GM19023 (cell line): ENCODE results near the gene LGALS9.

Experiments
- ATAC-seq: cut with Tn5 transposase; IDR thresholded peaks from one replicate; pipeline ENCODE4 v1.9.1; 2021; ENCODE audit warnings: mild to moderate bottlenecking, moderate library complexity; ENCODE audit not compliant: unreplicated experiment

LGALS9 gene

GRCh38 chr17:27602721-27603420 is 28.1 kb upstream of the LGALS9 start:
- no peak for ATAC-seq

GRCh38 chr17:27603421-27603770 is 27.6 kb upstream of the LGALS9 start:
- no peak for ATAC-seq

- no peak for ATAC-seq
Measured at GRCh38 chr17:27603880-27604794, 26.9 kb upstream of the LGALS9 start.

- ATAC-seq, result no peak
Measured at GRCh38 chr17:27605409-27605808, 25.6 kb upstream of the LGALS9 start.

GRCh38 chr17:27607521-27608091 is 23.4 kb upstream of the LGALS9 start:
- ATAC-seq, result no peak

- no peak for ATAC-seq
Measured at GRCh38 chr17:27608328-27609230, 22.4 kb upstream of the LGALS9 start.

GRCh38 chr17:27609611-27610303 is 21.2 kb upstream of the LGALS9 start:
- ATAC-seq, result no peak

- no peak for ATAC-seq
Measured at GRCh38 chr17:27610304-27610677, 20.7 kb upstream of the LGALS9 start.

GRCh38 chr17:27612160-27612770 is 18.7 kb upstream of the LGALS9 start:
- no peak for ATAC-seq

- no peak for ATAC-seq
Measured at GRCh38 chr17:27613433-27613832, 17.6 kb upstream of the LGALS9 start.

- ATAC-seq, result no peak
Measured at GRCh38 chr17:27615121-27615520, 15.9 kb upstream of the LGALS9 start.

GRCh38 chr17:27616414-27616813 is 14.6 kb upstream of the LGALS9 start:
- ATAC-seq, result no peak

GRCh38 chr17:27618417-27618816 is 12.6 kb upstream of the LGALS9 start:
- no peak for ATAC-seq

- ATAC-seq, result no peak
Measured at GRCh38 chr17:27620721-27621120, 10.3 kb upstream of the LGALS9 start.

- ATAC-seq, result no peak
Measured at GRCh38 chr17:27621536-27621935, 9.5 kb upstream of the LGALS9 start.

GRCh38 chr17:27621942-27622559 is 8.9 kb upstream of the LGALS9 start:
- no peak for ATAC-seq

- no peak for ATAC-seq
Measured at GRCh38 chr17:27622986-27623385, 8.0 kb upstream of the LGALS9 start.

- no peak for ATAC-seq
Measured at GRCh38 chr17:27623614-27624013, 7.4 kb upstream of the LGALS9 start.

GRCh38 chr17:27624539-27624938 is 6.4 kb upstream of the LGALS9 start:
- ATAC-seq, result no peak
